Measurements from ENCODE around the gene DSCAML1. TPM values are rescaled to one million over a fixed set of nuclear protein-coding genes. Genes with fewer than 3 reads are reported as not detected.

The DSCAML1 gene
- total RNA-seq, 1 experiment from 2014 or later = 0.15 TPM

DNA sequence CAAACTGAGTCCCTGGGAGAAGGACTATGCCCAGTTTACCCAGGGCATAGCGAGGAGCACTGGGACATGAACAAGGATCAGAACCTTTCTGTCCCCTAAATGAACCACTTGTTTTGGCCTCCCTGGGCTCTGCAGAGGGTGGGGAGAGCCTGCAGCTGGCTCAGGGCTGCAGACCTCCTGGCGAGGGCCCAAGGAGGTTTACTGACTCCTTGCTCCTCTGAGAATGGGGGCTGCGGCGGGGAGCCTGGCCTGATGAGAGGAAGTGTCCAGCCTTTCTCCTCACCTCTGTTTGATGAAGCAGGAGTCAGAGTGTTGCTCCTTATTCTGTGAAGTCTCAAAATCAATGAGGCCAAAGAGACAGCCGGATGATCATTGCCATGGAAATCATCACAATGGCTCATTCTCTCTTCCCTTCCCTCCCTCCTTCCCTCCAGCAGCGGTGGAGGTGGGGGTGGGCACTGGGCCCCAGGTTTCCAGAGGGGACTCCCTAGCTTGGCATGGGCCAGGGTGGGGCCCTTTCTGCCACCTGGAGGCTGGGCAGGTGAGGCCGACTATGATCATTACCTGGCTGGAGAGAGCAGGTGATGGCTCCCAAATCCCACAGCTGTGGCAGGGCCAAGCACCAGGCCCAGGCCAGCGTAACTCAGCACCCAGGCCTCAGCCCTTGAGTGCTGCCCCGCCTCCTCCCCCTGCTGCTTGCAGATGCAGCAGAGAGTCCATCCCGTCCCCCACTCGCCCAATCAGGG is 299.6 kb downstream of the DSCAML1 start:
- H4K5ac ChIP-seq (ENCODE audit: insufficient read length, low read depth, low read length) = no peak overlapping the region
- Mint-ChIP-seq H3K4me3 (no peak overlapping the region), H3K36me3 (ENCODE audit: insufficient read depth in 1 of 3, low read depth in 3 of 3) (no peaks in the 10 kb centered on the region; a peak in 1 of 7 replicates), H3K4me1 (peaks cover 16 to 28% of the 10 kb centered on the region in 2 experiments), H3K27me3 (ENCODE audit: low read depth) (peaks cover 5% of the 10 kb centered on the region), H3K9me3 (no peaks in the 10 kb centered on the region; a peak in 1 of 5 replicates), H3K27ac (no peak overlapping the region)
- WGBS (ENCODE audit: extremely low coverage, insufficient read length, low lambda C conversion rate) = no CpG with 5 or more reads among the region's 11 CpGs
- DNase-seq = no peak
- H4K20me1 ChIP-seq (ENCODE audit: control insufficient read depth, insufficient read depth, insufficient read length) = no peaks in the 10 kb centered on the region
- H3K9me3 ChIP-seq (ENCODE audit: control insufficient read depth, low read depth, low read length) = no peaks in the 10 kb centered on the region
- no peak overlapping the region for H4K91ac ChIP-seq (ENCODE audit: insufficient read length, low read depth, low read length)
- H3K27me3 ChIP-seq (ENCODE audit: insufficient read depth, low read length) = no peaks in the 10 kb centered on the region
- no peak overlapping the region for H3K4ac ChIP-seq (ENCODE audit: low read depth, low read length)
- no peak overlapping the region for H3K9ac ChIP-seq (ENCODE audit: extremely low read depth, insufficient read length, low read length)
- H2BK120ac ChIP-seq (ENCODE audit: low read depth, low read length, poor library complexity, severe bottlenecking) = no peak overlapping the region
- no peak overlapping the region for H3T11ph ChIP-seq (ENCODE audit: low read length)
- no peak overlapping the region for H4K8ac ChIP-seq (replicated peaks; ENCODE audit: insufficient read length, low read depth, low read length)
- TF ChIP-seq, protein P1, sequence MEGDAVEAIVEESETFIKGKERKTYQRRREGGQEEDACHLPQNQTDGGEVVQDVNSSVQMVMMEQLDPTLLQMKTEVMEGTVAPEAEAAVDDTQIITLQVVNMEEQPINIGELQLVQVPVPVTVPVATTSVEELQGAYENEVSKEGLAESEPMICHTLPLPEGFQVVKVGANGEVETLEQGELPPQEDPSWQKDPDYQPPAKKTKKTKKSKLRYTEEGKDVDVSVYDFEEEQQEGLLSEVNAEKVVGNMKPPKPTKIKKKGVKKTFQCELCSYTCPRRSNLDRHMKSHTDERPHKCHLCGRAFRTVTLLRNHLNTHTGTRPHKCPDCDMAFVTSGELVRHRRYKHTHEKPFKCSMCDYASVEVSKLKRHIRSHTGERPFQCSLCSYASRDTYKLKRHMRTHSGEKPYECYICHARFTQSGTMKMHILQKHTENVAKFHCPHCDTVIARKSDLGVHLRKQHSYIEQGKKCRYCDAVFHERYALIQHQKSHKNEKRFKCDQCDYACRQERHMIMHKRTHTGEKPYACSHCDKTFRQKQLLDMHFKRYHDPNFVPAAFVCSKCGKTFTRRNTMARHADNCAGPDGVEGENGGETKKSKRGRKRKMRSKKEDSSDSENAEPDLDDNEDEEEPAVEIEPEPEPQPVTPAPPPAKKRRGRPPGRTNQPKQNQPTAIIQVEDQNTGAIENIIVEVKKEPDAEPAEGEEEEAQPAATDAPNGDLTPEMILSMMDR (conservative IDR thresholded peaks at IDR 0.05) = no peak
- H3K79me1 ChIP-seq (ENCODE audit: insufficient read depth, low read depth, low read length, poor library complexity, severe bottlenecking) = no peaks in the 10 kb centered on the region
- no peak overlapping the region for H3K23ac ChIP-seq (ENCODE audit: insufficient read length, low read depth, low read length)
- no peak overlapping the region for H2BK20ac ChIP-seq (ENCODE audit: low read depth, low read length, poor library complexity, severe bottlenecking)
- no peaks in the 10 kb centered on the region for H3K79me2 ChIP-seq (ENCODE audit: insufficient read depth, low read length)
- H3K18ac ChIP-seq (ENCODE audit: insufficient read length, low read depth, low read length) = no peak overlapping the region
- H3K4me1 ChIP-seq (ENCODE audit: insufficient read depth, low read length) = peaks cover 4% of the 10 kb centered on the region; the same call in 1 of the 2 replicates
- no peak overlapping the region for H2AFZ ChIP-seq (ENCODE audit: low read length)
- H2BK5ac ChIP-seq (ENCODE audit: insufficient read length, low read length) = no peak overlapping the region
- no peak overlapping the region for H2AK5ac ChIP-seq (ENCODE audit: insufficient read length, low read length)
- H3K23me2 ChIP-seq (ENCODE audit: insufficient read length, low read depth, low read length, poor library complexity, severe bottlenecking) = no peaks in the 10 kb centered on the region
- no peak overlapping the region for H3K14ac ChIP-seq (ENCODE audit: insufficient read depth, low read length)
- no peak overlapping the region for H3K56ac ChIP-seq (ENCODE audit: insufficient read length, low read depth, low read length)
- no peak overlapping the region for H2BK12ac ChIP-seq (ENCODE audit: insufficient read length, low read depth, low read length)
- H2BK15ac ChIP-seq (ENCODE audit: low read depth, low read length) = no peak overlapping the region
- H3K27ac ChIP-seq (ENCODE audit: insufficient read length, low read depth, low read length) = no peak overlapping the region
- no peak overlapping the region for H3K4me2 ChIP-seq (ENCODE audit: insufficient read depth, insufficient read length, low read length)

Data from H9 (cell line).